ENCODE results near the gene CDC42. TPM values are rescaled to one million over a fixed set of nuclear protein-coding genes. Genes with fewer than 3 reads are reported as not detected.

The CDC42 gene
- total and polyA plus RNA-seq, 10 of the 15 experiments (the other 5 are each of a cell fraction or from before 2014, with no cell fraction given), result 184 to 479 (median 326) TPM

GRCh38 chr1:22025368-22026155 lies 26.9 kb upstream of the CDC42 start:
- ChIA-PET CTCF (interaction anchor here (0.8 to 5.8 kb wide), 10 partner anchors 14 to 262 kb away, joined by 3 to 107 read pairs (median 4); partner anchors contain the start of gene CDC42), RAD21 (ENCODE audit: unreplicated experiment) (interaction anchor here (0.7 to 2.7 kb wide), 16 partner anchors 10 to 391 kb away, joined by 3 to 54 read pairs (median 5); partner anchors contain the start of genes CDC42 and USP48), POLR2A (interaction anchor here (0.9 to 12.0 kb wide), 6 partner anchors 15 to 1552 kb away, joined by 3 to 325 read pairs (median 9); partner anchors contain the start of genes CDC42 and USP48), SMC1A (ENCODE audit: uncharacterized antibody, unreplicated experiment) (interaction anchor here (0.6 to 7.6 kb wide), 16 partner anchors 10 to 391 kb away, joined by 3 to 100 read pairs (median 4); partner anchors contain the start of genes CDC42 and USP48)
- peaks cover 7% of the 10 kb centered on the region for H3K4me1 ChIP-seq (ENCODE audit: control insufficient read depth, insufficient read depth, low read length)
- no peaks in the 10 kb centered on the region for H3K9me3 ChIP-seq (replicated peaks; ENCODE audit: control insufficient read depth, insufficient read depth, low read length)
- FAIRE-seq (peak; percentile 94), ATAC-seq (peak; percentile 84), DNase-seq (ENCODE audit: low read depth, low spot score) (peak; percentile 89)
- in situ Hi-C loops (cut with MboI) (no loop called here), intact Hi-C loops (cut with micrococcal nuclease; ENCODE audit: unreplicated experiment) (loop anchor here (1.0 to 5.0 kb wide), 5 partner anchors 10 to 263 kb away; no protein-coding TSS in a partner anchor)
- H2AFZ ChIP-seq (ENCODE audit: control insufficient read depth, low read depth, low read length), result peak overlapping the region; percentile 69
- H3K27ac ChIP-seq (ENCODE audit: control insufficient read depth, insufficient read depth), result peak overlapping the region; percentile 97
- H3K4me3 ChIP-seq, result peak overlapping the region; percentile 88
- peak overlapping the region; percentile 88 for H3K4me2 ChIP-seq (ENCODE audit: control insufficient read depth, insufficient read depth)
- WGBS (ENCODE audit: insufficient coverage, insufficient replicate concordance, low lambda C conversion rate, missing lambda C conversion rate), result 1% methylated on average over 42 of the region's 42 CpGs
- no TSS peak for BruUV-seq (replicated peaks)
- peaks cover 15% of the 10 kb centered on the region for H3K79me2 ChIP-seq (ENCODE audit: control insufficient read depth, insufficient read depth, low read length)
- no peaks in the 10 kb centered on the region for H3K27me3 ChIP-seq (replicated peaks in 1 of 2; ENCODE audit: control insufficient read depth in 2 of 2, insufficient read depth in 2 of 2, low read length in 1 of 2)
- H4K20me1 ChIP-seq (ENCODE audit: control insufficient read depth, insufficient read depth), result no peaks in the 10 kb centered on the region
- H3K9ac ChIP-seq (ENCODE audit: control insufficient read depth, insufficient read depth, low read length), result peak overlapping the region; percentile 98
- peaks cover 0 to 4% of the 10 kb centered on the region in 2 experiments; a peak in 1 of 4 replicates for H3K36me3 ChIP-seq (ENCODE audit: control insufficient read depth in 2 of 2, insufficient read depth in 2 of 2, low read length in 1 of 2)
- TF ChIP-seq ZNF622 (IDR thresholded peaks at IDR 0.05) (no peak), KDM1A (IDR thresholded peaks at IDR 0.05; ENCODE audit: borderline replicate concordance) (no peak), BCL3 (IDR thresholded peaks at IDR 0.05; ENCODE audit: borderline replicate concordance, insufficient read depth, low read depth, low read length, poor library complexity, severe bottlenecking) (no peak), MEF2A (IDR thresholded peaks at IDR 0.05; ENCODE audit: insufficient read depth, low read depth, low read length) (peak; percentile 91), E4F1 (IDR thresholded peaks at IDR 0.05; ENCODE audit: borderline replicate concordance, partially characterized antibody) (peak; percentile 73), ELK1 (IDR thresholded peaks at IDR 0.05; ENCODE audit: low read depth, low read length) (peak; percentile 88), MXI1 (IDR thresholded peaks at IDR 0.05; ENCODE audit: low read depth, low read length) (no peak)
- TF ChIP-seq, protein P1, sequence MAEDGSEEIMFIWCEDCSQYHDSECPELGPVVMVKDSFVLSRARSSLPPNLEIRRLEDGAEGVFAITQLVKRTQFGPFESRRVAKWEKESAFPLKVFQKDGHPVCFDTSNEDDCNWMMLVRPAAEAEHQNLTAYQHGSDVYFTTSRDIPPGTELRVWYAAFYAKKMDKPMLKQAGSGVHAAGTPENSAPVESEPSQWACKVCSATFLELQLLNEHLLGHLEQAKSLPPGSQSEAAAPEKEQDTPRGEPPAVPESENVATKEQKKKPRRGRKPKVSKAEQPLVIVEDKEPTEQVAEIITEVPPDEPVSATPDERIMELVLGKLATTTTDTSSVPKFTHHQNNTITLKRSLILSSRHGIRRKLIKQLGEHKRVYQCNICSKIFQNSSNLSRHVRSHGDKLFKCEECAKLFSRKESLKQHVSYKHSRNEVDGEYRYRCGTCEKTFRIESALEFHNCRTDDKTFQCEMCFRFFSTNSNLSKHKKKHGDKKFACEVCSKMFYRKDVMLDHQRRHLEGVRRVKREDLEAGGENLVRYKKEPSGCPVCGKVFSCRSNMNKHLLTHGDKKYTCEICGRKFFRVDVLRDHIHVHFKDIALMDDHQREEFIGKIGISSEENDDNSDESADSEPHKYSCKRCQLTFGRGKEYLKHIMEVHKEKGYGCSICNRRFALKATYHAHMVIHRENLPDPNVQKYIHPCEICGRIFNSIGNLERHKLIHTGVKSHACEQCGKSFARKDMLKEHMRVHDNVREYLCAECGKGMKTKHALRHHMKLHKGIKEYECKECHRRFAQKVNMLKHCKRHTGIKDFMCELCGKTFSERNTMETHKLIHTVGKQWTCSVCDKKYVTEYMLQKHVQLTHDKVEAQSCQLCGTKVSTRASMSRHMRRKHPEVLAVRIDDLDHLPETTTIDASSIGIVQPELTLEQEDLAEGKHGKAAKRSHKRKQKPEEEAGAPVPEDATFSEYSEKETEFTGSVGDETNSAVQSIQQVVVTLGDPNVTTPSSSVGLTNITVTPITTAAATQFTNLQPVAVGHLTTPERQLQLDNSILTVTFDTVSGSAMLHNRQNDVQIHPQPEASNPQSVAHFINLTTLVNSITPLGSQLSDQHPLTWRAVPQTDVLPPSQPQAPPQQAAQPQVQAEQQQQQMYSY (CRISPR knock-in tag; IDR thresholded peaks at IDR 0.05), result no peak

Measured in GM12878 (cell line).